ENCODE results near the gene SARDH.

SARDH gene

DNA sequence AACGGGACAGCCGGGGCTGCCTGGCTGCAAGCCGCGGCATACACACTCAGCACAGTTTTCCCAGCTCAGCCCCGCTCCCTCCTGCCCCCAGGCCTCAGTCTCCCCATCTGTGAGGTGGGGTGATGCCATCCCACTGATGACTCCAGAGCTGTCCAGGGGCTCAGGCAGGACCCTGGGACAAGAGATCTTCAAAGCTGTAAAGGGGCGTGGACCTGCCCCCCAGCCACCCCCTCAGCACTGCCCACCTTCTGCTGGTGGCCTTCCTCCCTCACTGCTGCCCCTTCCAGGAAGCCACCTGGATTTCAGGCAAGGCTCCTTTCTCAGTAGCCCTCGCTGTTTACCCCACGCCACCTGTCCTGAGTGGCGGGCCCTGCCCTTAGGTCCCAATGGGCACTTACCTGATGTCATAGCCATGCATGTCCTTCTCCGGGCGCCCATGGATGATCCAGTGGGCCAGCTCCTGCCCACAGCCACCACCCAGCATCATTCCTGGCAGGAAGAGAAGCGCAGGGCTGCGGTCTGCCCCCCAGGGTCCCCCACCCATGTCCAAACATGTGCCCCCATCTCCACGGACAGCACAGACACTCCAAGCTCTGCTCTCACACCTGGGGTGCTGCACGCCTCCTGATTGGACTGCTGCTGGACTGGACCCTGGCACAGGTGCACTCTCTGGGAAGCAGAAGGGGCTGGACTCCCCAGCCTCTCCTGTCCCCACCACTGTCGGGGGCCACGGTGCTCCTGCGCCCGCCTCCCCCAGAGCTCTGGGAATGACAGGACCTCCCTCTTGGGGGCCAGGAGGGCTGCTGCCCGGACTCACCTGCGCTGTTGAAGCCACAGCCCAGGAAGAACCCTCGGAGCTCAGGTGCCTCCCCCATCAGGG is 25.7 kb downstream of the SARDH start:
- DNase-seq: no peak

GRCh38 chr9:133711428-133712220 is 26.5 kb downstream of the SARDH start:
- no peak for DNase-seq

GRCh38 chr9:133710661-133711427 is 27.3 kb downstream of the SARDH start:
- no peak for DNase-seq

DNA sequence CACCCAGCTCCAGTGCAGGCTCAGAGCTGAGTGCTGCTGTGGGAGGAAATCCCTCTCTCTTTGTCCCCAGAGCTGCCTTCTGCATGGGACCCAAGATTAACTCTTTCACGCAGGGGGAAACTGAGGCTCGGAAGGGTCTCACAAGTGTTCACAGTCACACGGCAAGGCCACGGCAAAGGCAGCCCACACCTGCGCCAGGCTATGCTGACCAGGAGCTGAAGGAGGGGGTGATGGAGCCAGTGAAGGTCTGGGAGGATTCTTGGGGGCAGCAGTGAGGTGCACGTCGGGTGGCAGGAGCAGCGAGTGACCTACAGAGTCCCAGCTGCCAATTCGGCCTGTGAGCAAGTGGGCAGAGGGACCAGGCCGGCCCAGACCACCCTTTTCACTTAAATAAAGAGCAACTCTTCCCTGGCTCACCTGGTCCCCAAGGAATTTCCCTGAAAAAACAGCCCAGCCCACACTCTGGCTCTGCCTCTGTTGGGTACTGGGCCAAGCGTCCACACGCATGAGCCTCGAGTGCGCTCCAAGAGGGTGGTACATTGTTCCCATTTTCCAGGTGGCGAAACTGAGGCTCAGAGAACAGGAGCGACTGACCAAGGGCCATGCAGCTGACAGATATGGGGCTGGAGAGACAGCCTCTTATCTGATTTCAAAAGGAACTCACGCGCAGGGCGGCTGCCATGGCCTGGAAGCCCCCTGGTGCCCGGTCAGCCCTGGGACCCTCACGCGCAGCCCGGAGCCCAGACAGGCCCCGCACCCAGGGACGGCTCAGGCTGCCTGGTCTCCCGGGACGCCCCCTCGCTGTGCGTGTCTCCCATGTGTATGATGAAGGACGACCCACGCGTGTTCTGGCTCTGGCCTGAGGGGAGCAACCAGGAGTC is 28.2 kb downstream of the SARDH start:
- no peak for DNase-seq

DNA sequence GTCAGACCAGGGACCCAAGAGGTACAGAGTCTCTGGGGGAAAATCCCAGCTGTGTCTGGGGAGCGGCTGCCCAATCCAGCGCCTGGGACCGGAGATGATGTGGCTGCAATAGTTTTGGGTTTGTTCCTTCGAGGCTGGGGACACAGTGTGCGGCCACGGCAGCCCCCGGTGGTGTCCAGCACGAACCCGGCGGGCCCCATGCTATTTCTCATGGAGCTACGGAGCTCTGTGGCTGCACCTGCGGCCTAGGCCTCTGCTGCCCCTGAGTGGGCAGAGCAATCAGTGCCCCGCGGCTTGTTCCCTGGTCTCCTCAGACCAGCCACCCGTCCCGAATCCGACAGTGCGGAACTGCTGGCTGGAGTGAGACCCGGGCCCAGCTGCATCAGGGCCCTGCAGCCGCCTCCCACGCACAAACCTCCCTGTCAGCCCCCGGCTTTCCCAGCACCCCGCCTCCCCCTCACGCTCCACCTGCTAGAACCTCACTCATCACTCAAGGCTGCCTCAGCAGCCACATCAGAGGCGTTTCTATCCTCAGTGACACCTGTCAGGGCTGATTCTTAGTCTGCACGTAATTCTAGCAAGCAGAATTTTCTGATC is 29.0 kb downstream of the SARDH start:
- no peak for DNase-seq

- no peak for DNase-seq
Measured at GRCh38 chr9:133708246-133709014, 29.7 kb downstream of the SARDH start.

DNA sequence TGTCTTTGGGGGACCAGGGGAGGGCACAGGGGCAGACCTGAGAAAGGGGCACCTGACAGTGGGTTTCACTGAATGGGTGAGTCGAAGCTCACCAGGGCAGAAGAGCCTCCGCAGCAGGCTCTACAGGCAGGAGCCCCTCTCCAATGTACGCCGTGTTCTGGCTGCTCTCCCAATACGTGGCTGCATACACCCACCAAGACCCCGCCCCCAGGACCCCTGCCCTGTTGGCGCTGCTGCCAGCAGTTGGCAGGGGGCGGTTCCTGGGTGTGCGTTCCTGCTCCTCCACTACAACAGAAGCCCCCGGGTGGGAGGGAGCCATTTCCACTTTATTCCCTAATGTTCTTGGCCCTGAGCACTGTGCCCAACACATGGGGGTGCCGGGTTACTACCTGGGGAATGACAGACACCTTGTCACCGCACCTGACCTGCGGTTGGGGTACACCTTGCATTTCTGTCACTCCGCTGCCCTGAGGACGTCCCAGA is 30.3 kb downstream of the SARDH start:
- DNase-seq: no peak

DNA sequence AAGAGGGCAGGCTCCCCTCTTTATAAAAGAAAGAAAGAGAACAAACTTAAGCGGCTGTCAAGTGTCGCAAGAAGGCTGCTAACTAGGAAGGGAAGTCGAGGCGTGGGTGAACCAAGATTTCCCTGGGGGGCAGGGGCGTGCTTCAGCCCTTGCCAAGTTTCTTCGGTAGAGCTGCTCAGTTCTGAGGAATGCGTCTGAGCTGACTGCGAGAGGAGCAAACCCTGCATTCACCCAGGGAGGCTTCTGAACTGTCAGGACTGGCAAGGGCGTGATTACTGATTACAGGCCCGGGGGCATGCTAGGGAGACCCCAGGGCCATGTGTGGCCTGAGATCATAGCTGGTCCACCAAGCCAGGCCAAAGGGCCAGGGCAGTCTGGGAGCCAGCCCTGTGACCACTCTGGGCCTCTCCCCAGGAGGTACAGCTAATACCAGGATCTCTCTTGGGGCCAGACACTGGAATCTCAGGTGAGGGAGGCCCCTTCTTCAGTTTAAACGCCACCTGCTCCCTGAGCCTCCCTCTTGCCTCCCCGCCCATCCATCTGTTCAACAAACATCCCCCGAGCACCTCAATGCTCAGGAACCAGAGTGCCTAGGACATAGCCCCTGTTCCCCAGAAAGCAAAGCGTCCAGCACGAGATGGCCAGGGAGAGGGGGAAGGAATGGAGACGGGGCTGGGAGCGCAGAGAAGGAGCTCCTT is 30.9 kb downstream of the SARDH start:
- no peak for DNase-seq

DNA sequence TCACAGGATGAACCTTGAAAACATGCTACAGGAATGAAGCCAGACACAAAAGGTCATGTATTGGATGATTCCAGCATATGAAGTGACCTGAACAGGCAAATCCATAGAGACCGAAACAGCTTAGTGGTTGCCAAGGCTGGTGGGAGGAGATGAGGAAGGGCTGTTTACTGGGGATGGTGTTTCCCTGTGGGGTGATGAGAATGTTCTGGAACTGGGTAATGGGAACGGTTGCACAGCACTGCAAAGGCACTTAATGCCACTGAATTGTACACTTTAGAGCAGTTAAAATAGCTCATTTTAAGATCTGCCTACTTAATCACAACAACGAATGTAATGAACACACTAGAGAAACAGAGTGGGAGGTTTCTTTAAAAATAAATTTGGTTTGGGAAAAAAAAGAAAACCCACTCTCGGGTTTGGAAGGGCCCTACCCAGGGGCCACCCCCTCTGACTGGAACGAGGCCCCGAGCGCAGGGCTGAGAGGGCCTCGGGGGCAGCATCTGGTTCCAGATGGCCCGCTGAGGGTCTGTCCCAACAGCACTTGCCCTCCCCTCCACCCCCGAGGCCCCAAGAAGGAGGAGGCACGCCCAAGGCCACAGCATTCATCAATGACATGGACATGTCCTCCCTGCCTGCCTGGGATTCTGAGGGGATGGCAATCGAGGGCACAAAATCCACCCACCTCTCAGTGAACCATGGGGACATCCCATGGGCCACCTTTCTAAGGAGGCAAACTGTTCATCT is 31.7 kb downstream of the SARDH start:
- no peak for DNase-seq

GRCh38 chr9:133705576-133705975 is 32.6 kb downstream of the SARDH start:
- DNase-seq: no peak

DNA sequence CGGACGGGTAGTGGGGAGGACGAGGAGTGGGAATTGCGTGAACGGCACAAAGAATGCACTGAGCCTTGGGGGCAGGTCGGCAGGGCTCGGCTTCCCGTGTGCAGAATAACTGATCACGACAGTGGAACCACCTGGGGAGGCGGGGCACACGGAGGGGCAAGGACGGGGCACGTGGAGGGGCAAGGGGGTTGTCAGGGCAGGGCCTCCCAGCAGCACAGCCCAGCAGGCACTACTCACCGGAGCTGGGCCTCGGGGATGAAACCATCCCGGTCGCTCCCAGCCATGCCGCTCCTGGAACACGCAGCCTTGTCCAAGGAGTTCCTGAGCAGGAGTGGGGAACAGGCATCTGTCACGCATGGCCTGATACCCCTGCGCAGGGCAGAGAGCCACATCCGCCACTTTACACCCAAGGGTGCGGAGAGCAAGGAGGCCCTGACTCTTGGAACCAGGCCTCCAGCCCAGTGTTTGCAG is 33.4 kb downstream of the SARDH start:
- no peak for DNase-seq

DNA sequence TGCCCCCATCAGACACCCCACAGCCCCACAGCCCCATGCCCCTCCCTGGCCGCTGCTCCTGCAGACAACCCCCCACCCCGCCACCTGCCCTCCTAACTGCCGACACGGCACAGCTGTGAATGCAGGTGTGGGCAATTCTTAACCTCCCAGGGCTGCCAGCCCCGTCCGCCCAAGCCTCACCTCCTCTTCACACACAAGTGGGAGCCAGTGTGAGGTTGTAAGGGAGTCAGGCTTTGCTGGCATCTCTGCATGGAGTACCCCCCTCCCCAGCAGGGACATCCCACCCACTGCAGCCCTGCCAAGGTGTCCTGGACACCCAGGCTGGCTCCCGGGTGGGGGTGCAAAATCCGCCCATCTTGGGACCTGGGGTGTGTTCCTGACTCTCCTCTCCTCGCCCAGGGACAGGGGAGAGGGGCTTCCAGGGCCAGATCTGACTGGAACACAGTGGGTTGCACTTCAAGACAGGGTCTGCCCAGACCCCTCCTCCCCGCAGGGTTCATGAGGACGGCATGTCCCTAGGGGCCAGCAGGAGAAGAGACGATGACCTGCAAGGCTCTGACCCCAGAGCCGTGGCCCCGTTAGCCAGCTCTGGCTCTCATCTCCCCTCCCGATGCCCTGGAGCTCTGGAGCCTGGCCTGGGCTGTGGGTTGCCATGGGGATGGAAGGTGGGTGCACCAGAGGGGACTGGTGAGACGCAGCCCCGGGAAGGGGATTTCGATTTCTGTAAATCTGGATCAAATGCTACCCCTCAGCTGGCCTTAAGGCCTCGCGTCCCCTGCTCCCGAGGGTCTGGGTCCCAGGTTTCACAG is 34.4 kb downstream of the SARDH start:
- DNase-seq: no peak

DNA sequence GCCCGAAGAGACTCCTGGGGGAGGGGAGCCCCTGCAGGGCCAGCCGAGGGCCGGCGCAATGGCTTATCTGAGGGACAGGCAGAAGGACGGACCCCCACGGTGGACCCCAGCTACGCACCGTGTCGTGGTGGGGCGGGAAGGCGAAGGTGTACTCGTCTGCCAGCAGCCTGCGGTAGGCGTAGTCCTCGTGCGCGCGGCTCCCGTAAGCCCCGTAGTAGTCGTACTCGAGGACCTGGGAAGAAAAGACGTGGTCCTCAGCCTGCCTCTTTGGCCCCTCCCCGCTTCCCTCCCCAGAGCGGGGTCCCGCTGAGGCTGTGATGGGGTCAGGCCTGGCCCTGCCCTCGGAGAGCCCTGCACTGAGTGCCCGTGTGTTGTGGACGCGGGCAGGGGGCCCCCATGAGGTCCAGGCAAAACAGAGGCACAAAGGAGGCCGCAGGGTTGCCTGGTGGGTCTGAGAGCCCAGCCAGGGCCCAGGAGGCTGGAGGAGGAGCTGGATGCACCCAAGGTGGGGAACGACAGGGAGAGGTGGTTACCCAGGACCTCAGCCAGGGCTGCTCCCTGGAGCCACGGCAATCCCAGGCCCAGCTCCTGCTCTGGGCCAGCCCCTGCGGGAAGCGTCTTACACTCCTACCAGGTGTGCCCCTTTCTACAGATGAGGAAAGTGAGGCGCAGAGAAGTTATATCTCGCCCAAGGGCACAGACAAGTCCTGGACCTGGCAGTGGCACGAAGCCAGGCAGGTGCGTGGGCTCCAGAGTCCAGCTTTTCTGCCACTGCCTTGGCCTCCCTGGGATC is 35.2 kb downstream of the SARDH start:
- no peak for DNase-seq

DNA sequence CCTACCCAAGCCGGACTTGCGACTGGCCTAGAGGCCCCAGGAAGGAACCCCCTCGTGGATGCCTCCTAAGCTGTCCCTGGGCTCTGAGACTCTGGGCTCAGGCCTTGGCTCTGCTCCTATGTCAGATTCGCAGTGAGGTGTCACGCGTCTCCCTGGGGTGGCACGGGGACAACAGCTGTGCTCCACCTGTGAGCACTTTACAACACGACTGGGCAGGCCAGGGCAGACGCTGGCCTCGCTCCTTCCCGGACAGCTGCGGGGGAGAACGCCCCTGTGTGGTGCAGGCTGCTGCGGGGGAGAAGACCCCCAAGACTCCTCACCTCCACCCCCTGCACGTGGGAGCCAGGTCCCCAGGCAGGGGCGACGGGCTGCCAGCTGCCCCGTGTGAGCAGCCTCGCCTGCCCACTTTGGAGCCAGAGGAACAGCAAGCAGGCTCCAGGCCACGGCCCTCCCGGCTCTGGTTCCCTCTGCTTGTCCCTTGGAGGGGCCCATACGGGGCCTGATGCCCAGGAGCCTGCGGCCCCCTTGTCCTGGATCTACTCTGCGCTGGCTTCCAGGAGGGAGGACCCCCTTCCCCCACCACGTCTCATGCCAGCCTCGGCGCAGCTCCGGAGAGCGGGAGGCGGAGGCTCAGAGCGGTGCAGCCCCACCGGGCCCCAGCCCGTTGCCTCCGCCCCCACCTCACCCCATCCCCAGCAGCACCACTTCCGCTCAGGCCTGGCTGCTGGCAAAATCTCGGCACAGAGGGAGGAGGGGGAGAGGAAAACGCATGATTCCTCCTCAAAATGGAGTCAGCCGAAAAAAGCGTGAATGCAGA is 36.0 kb downstream of the SARDH start:
- no peak for DNase-seq

DNA sequence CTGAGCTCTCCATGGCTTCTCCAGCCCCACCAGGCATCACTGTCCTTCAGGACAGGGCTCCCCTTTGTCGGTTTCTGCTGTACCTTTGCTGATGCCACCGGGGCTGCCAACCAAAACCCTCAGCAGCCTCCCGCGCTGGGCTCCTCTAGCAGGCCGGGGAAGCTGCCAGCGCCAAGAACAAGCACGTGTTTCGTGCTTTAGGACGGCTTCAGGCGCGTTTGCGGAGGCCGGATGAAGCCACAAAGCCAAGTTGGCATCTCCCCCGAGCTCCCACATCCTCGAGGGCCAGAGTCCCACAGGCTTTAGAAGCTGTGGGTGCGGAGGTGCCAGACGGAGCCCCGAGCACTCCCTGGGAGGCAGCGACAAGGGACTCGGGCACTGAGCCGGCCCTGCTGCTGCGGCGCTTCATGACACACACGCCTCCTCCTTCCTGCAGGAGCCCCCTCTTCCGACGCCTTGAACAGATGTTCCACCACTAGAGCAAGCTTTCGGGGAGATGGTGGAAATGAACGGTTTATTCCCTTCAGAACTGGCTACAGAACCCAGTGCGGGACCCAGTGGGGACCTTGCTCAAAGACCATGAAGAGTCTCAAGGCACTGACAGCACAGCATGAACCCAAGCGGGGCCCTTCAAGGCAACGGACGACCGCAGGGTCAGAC is 36.7 kb downstream of the SARDH start:
- no peak for DNase-seq

GRCh38 chr9:133700819-133701320 is 37.3 kb downstream of the SARDH start:
- DNase-seq: no peak
